Hypothalamus (tissue), 51 donors: Measurements from ENCODE around the gene EGFL7.

Experiments used
- DNase-seq, 51 donors: peaks; one replicate each; lab custom pipeline; 2025; lab: John Stamatoyannopoulos, UW

Gene EGFL7

GRCh38 chr9:136671646-136672430, 9.1 kb downstream of the EGFL7 start:
- DNase-seq = peak in 3 of 51 donors; percentile 19 to 26 (median 20)

- no peak for DNase-seq
Measured at GRCh38 chr9:136672431-136673087, 9.8 kb downstream of the EGFL7 start.

DNA sequence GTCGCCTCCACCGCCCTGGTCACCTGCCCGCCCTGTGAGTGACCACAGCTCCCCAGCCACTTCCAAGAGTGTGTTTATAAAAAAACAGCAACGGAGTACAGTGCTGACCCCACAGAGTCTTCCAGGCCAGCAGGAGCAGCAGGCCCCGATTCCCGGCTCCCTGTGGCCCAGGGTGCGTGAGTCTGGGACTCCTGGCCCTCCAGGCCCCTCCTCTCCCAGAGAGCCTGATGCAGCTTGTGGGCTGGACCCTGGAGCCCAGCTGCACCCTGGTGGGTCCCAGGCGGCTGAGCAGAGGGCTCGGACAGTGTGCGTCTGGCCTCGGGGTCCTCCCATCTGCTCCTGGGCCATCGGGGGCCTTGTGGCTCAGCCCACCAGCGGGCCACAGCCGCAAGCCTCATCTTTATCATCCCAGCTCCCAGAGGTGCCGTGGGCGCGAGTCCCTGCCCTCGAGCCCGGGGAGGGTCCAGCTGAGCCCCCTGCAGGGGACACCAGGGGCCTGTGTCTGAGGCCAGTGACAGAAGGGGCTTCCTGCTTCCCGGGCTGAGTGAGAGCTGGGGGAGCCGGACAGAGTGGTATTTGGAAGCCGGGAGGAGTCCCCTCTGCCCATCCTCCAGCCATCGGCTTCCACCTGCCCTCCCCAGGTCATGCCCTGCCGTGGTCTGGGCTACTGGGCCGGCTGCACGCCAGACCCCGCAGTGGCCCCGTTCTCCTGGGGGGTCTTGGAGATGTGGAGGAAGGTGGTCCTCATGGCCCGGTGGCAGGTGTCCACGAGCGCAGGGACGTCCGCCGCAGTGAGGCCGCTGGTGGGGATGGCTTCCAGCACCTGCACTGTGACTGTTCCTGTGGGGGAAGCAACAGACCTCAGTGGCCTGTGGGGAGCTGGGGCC, 10.6 kb downstream of the EGFL7 start:
- no peak for DNase-seq

DNA sequence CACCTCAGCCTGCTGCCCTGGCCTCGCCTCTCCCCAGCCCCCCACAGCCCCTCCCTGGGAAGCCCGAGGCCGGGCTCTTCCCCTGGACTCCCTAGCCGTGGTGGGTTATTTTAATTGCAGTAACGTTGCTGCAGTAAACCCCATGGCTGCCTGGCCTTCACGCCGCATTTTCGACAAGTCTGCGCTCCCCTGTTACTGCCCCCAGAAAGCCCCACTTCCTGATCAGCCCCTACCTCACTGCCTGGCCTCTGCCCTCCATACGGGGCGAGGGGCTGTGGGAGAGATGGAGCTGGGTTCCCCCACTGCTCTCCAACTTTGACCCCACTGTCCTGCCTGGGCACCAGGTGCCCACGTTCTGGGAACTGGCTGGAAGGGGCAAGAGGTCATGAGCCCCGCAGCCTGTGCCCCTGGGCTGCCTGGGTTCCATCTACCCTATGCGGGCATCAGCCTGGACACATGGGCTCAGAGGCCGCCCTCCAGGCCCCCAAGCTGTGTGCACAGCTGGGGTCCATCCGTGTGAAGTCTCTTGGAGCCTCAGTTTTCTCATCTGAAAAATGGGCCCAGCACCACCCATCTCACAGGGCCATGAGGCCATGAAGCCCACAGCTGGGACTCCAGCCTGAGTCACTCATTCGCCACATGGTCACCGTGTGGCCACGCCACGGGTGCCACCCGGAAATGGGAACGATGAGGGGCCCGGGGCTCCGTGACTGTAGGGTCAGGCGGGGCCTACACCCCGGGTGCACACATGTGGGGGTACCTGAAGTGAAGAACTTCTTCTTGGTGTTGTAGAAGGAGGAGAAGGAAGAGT, 11.5 kb downstream of the EGFL7 start:
- DNase-seq = no peak

DNA sequence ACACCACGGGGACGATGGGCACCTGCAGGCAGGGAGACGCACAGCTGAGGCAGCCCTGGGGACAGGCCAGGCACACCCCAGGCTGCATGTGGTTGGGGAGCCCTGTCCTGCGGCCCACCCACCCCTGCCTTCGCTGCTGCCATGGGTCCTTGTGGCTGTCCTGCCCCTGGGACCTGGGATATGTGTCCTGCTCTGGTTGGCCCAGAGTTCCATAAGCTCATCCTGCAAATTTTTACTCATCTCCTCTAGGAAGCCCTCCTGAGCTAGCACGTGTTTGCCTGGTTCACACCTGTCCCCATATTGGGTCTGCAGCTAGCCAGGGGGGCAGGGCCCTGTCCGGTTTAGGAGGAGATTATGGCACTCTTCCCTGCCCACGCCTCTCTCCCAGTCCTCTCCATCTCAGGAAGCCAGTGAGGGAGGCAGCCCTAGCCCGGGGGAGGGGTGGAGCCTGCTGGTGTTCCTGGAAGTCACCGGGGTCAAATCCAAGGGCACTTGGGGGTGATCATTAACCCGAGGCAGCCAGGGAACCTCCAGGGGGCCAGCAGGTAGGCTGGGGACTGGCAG, 12.2 kb downstream of the EGFL7 start:
- DNase-seq = no peak

DNA sequence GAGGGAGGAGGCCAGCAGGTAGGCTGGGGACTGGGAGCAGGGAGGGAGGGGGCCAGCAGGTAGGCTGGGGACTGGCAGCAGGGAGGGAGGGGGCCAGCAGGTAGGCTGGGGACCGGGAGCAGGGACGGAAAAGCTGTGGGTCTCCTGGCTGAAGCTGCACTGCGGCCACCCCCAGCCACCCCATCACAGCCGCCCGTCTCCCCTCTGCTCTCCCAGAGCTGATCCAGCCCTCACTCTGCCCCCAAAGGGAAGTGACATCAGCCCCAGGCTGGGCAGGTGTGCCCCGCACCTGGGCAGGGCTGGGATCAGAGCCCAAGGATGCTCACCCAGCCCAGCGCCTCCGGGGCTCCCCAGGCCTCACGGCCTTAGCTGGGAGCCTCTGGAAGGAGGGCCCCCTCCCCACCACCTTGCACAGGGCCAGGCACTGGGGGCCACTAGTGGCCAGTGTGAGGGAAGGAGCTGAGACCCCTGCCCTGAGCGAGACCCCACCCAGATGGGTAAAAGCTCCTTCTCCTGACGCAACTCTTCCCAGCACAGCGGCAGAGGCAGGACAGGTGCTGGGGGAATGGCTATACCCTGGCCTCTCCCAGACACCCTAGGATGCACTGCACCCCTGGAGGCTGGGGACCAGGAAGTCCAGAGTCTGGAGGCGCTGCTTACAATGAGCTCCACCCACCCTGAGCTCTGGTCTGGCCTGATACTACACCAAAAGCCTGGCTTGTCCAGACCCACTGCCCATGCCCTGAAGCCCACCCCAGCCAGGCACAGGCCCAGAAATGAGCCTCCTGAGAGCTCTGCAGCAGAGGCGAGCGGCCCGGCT, 13.0 kb downstream of the EGFL7 start:
- no peak for DNase-seq

DNA sequence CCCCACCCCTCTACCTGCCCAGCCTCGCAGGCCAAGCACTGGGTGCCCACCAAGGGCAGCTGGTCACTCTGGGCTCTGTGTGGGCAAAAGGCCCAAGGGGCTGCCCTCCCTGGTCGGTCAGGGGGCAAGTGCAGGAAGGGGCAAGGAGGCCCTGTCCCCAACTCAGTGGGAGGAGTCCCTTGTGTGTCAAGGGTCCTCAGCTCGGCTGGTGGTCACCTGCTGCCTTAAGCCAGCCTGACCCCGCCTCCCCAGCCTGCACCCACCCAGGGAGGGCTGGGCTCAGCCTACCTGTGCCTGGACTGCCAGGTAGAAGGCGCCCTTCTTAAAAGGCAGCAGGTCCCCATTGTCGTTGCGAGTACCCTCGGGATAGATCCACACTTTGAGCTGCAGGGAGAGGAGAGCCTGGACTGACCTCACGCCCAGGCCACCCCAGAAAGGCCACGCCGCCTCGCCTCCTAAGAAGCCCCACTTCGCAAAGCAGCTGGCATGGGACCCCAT, 13.6 kb downstream of the EGFL7 start:
- no peak for DNase-seq

- no peak for DNase-seq
Measured at GRCh38 chr9:136676920-136677686, 14.4 kb downstream of the EGFL7 start.

DNA sequence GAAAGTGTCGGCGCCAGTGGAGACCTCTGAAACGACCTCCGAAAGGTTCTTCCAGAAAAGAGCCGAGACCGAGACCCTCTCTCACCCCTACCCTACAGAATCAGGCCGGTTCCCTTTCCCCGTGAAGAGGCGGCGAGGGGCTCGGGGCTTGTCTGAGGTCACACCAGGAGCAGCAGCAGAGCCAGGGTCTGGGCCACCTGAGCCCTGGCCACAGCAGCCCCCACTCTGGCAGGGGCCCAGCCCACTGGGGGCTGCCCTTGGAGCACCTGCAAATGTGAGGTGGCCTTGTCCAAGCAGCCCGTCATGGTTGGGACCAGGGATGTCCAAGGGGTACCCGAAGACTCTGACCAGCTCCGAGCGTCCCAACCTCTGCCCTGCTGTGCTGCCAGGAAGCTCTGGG, 15.3 kb downstream of the EGFL7 start:
- DNase-seq = no peak

- DNase-seq = no peak
Measured at GRCh38 chr9:136678624-136679023, 15.9 kb downstream of the EGFL7 start.

DNA sequence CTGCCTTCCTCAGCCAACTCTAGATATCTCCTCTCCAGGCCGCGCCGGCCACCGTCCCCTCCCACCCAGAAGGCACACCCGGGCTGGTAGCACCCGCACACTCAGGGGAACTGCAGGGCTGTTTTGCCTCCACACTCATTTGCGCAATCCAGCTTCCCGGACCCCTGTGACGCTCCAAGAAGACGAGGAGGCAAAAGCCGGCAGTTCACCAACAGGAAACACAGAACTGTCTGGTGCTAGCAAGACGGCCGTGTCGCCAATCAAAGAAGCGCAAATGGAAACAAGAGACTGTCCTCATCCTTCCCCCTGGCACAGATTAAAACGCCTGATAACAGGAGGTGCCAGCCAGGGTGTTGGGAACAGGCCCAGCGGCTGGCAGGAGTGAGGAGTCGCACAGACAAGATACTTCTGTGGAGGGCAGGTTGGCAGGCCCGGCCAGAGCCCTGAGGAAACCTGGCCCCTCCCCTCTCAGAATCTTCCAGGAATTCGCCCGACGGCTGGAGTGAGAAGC, 16.8 kb downstream of the EGFL7 start:
- peak in 10 of 51 donors; percentile 8 to 41 (median 16) for DNase-seq

DNA sequence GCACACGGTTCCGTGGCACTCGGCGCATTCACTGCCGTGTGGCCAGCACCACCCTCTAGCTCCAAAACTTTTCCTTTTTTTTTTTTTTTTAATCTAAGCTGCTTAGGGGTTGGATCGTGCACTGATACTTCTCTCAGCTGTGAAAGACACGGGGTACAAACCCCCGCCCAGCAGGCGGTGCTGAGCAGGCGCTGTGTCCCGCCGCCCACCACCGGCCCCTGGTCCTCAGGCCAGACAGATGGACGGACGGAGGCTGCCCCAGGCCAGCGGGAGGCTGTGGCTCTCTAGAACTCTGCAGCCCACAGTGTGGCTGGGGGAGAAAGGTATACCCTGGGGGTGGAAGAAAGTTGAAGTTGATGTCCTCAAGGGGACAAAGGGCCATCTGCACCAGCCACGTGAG, 18.3 kb downstream of the EGFL7 start:
- DNase-seq = no peak

- no peak for DNase-seq
Measured at GRCh38 chr9:136681945-136682699, 19.4 kb downstream of the EGFL7 start.

GRCh38 chr9:136682710-136683109, 20.0 kb downstream of the EGFL7 start:
- DNase-seq = no peak

DNA sequence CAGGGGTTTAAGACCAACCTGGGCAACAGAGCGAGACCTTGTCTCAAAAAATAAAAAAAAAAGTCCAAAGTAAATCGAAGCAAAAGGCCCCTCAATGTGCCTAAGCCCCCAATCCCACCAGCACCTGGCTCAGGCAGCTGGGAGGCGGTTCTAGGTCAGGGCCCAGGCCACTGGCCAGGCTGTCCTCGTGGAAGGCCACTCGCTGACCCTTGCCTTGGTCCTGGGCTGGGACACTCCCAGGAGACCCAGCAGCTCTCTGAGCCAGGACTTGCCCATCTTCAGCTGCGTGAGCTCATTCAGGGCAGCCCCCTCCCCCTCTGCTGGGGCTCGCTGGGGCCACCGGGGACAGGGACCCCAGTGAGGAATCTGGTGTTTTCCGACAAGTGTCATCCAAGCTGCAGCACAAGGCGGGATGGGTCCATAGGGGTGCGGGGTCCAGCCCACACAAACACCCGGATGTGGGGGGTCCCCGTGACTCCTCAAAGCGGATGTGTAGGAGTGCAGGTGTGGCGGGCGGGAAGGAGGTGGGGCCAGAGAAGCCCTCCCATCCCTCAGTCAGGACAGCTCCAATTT, 20.5 kb downstream of the EGFL7 start:
- DNase-seq = no peak

DNA sequence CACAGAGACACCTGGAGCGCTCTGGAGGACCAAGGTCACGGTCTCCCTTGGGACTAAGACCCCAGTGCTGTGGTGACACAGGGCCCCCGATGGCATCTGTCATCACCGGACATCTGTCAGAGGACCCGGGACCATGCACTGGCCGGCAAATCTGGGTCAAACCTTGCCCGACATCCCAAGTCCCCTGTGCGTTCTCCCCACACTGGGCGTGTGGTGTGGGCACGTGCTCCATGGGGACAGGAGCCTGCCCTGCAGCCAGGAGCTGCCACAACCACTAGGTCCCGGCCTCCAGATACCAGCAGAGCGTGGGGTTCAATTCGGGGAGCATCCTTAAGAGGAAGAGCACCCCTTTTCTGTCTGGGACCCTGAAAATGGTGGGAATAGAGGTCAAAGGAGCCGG, 21.0 kb downstream of the EGFL7 start:
- DNase-seq = no peak

DNA sequence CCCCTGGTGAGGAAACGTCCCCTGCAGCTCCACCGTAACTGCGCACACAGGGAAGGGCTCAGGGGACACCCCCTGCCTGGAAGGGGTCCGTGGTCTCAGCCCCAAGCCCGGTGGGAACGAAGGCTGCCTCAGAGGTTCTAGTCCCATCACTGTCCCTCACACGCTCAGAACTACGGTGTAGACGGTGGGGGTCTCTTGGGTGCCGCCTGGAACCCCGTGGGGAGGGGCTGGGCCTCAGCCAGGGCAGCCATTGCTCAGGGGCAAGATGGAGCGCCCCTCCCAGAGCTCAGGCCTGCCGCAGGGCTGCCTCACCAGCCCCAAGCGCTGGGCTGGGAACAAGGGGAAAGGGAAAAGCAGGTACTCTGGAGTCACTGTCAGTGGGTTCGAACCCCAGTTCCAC, 21.6 kb downstream of the EGFL7 start:
- DNase-seq = no peak
